Smooth muscle cell (in vitro differentiated cells): ENCODE measurements around the gene MME. TPM values are rescaled to one million over a fixed set of nuclear protein-coding genes. Genes with fewer than 3 reads are reported as not detected.
A peak's percentile ranks its signal among the peaks of the same experiment; 100 is the strongest.

Experiments
- DNase-seq: peaks from one replicate; lab custom pipeline; 2025; ENCODE audit not compliant: unreplicated experiment; lab: John Stamatoyannopoulos, UW
- H2AFZ ChIP-seq: fragments of 200-600 bp; sonication (generic); 2 replicates; pipeline ENCODE4 v1.6.0; 2016; ENCODE audit warnings: antibody characterized with exemption, low read depth, mild to moderate bottlenecking
- H3F3A ChIP-seq: fragments of 200-600 bp; sonication (generic); 2 replicates; pipeline ENCODE4 v1.6.0; 2017; ENCODE audit warnings: antibody characterized with exemption, low read depth
- H3K27ac ChIP-seq: fragments of 200-600 bp; sonication (generic); 2 replicates; pipeline ENCODE4 v1.5.1; 2016; ENCODE audit warnings: low read depth, mild to moderate bottlenecking
- H3K27me3 ChIP-seq: fragments of 200-600 bp; sonication (generic); 2 replicates; pipeline ENCODE4 v1.6.1; 2016; ENCODE audit warnings: low read depth, mild to moderate bottlenecking
- H3K36me3 ChIP-seq: fragments of 200-600 bp; sonication (generic); 2 replicates; pipeline ENCODE4 v1.5.1; 2016; ENCODE audit warnings: low read depth
- H3K4me1 ChIP-seq: fragments of 200-600 bp; sonication (generic); 2 replicates; pipeline ENCODE4 v1.5.1; 2016; ENCODE audit warnings: low read depth
- H3K4me2 ChIP-seq: fragments of 200-600 bp; sonication (generic); 2 replicates; pipeline ENCODE4 v1.6.0; 2016; ENCODE audit warnings: mild to moderate bottlenecking
- H3K4me3 ChIP-seq: fragments of 200-600 bp; sonication (generic); 2 replicates; pipeline ENCODE4 v1.5.1; 2016; ENCODE audit warnings: mild to moderate bottlenecking
- H3K79me2 ChIP-seq: fragments of 200-600 bp; sonication (generic); 2 replicates; pipeline ENCODE4 v1.6.0; 2016; ENCODE audit warnings: low read depth, mild to moderate bottlenecking
- H3K9ac ChIP-seq: fragments of 200-600 bp; sonication (generic); 2 replicates; pipeline ENCODE4 v1.6.0; 2016; ENCODE audit warnings: low read depth
- H3K9me3 ChIP-seq: fragments of 200-600 bp; sonication (generic); replicated peaks from 2 replicates; pipeline ENCODE4 v1.5.1; 2016; ENCODE audit warnings: low read depth
- H4K20me1 ChIP-seq: fragments of 200-600 bp; sonication (generic); 2 replicates; pipeline ENCODE4 v1.6.0; 2016; ENCODE audit warnings: low read depth
- CTCF ChIP-seq: fragments of 200-600 bp; sonication (generic); IDR thresholded peaks from 2 replicates; pipeline ENCODE4 v1.5.1; 2017; ENCODE audit warnings: borderline replicate concordance, mild to moderate bottlenecking, antibody characterized with exemption; ENCODE audit not compliant: insufficient read depth, poor library complexity, severe bottlenecking
- WGBS: methylation state at CpG from one replicate; pipeline ENCODE4 v1.1.7; 2016; ENCODE audit warnings: low lambda C conversion rate; 5-methylcytosine and 5-hydroxymethylcytosine counted together
- polyA plus RNA-seq: library from polyadenylated mRNA; unstranded; fragments of >200 nt; fragmentation: Nextera tagmentation; extraction: Ambion mirVana; gene quantifications from 2 replicates; pipeline ENCODE4 v1.2.1, GENCODE V29; 2016
- total RNA-seq: library from RNA; depleted of rRNA; stranded (reverse); fragments of >200 nt; gene quantifications from 2 replicates; pipeline ENCODE4 v1.2.3, GENCODE V29; 2014

Gene MME
- total and polyA plus RNA-seq, 2 experiments from 2014 or later = 79.2 to 136 TPM

DNA sequence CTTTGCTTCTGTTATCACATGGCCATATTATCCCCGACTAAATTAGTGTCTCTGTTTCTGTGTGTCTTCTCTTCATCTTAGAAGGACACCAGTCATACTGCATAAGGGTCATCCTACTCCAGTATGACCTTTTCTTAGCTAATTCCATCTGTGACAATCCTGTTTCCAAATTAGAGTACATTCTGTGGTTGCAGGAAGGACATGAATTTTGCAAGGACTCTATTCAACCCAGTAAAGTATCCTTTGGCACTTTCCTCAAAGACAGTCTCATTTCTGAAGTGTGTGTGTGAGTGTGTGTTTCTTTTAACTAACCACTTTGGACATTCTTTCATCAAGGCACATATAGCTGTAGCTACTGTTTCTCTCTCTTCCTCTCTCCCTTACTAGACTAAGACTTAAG lies 15.2 kb upstream of the MME start:
- DNase-seq = no peak
- Histone ChIP-seq H4K20me1 (no peaks in the 10 kb centered on the region), H3K4me1 (peaks cover 7% of the 10 kb centered on the region), H3K9ac (peak overlapping the region; percentile 22), H3K27me3 (no peaks in the 10 kb centered on the region), H3K27ac (peak overlapping the region; percentile 80), H3K9me3 (no peaks in the 10 kb centered on the region), H3K4me3 (no peak overlapping the region), H2AFZ (peak overlapping the region; percentile 23), H3K36me3 (no peaks in the 10 kb centered on the region), H3K4me2 (peak overlapping the region; percentile 30), H3K79me2 (no peaks in the 10 kb centered on the region), H3F3A (no peaks in the 10 kb centered on the region)
- TF ChIP-seq CTCF = no peak
- WGBS = 100% methylated on average over 1 of the region's 1 CpG

DNA sequence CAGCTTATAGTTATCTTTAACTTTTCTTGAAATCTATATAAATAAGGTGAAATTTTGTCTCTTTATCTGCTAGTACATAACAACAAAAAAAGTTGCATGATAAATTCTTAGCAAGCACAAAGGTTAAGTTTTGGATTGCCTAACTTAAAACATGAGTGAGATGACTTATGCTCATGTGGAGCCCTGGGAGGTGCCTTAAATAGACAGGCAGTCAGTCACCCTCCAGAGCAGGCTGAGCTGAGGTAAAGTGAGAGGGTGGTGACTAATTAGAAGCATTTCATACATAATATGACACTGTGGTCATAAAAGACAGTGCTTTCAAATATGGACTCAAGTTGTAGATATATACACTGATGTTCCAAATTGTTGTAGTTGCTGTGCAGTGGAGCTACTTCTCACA lies 14.6 kb upstream of the MME start:
- no peaks in the 10 kb centered on the region for H3K79me2 ChIP-seq
- peak overlapping the region; percentile 80 for H3K27ac ChIP-seq
- H3K4me3 ChIP-seq = no peak overlapping the region
- H3F3A ChIP-seq = no peaks in the 10 kb centered on the region
- peak overlapping the region; percentile 22 for H3K9ac ChIP-seq
- no peaks in the 10 kb centered on the region for H3K9me3 ChIP-seq
- H3K27me3 ChIP-seq = no peaks in the 10 kb centered on the region
- H3K36me3 ChIP-seq = no peaks in the 10 kb centered on the region
- no peak for DNase-seq
- H3K4me1 ChIP-seq = peaks cover 7% of the 10 kb centered on the region
- TF ChIP-seq CTCF = no peak
- H4K20me1 ChIP-seq = no peaks in the 10 kb centered on the region
- no peak overlapping the region for H2AFZ ChIP-seq
- peak overlapping the region; percentile 30 for H3K4me2 ChIP-seq

GRCh38 chr3:155069729-155070128 lies 10.4 kb upstream of the MME start:
- no peaks in the 10 kb centered on the region for H3K36me3 ChIP-seq
- DNase-seq = no peak
- TF ChIP-seq CTCF = no peak
- peaks cover 5% of the 10 kb centered on the region for H3F3A ChIP-seq
- H3K4me3 ChIP-seq = no peak overlapping the region
- peak overlapping the region; percentile 8 for H2AFZ ChIP-seq
- H3K9me3 ChIP-seq = no peaks in the 10 kb centered on the region
- no peaks in the 10 kb centered on the region for H4K20me1 ChIP-seq
- peak overlapping the region; percentile 97 for H3K27ac ChIP-seq
- 43% methylated on average over 3 of the region's 3 CpGs for WGBS
- peak overlapping the region; percentile 81 for H3K9ac ChIP-seq
- peaks cover 7% of the 10 kb centered on the region for H3K4me1 ChIP-seq
- no peaks in the 10 kb centered on the region for H3K79me2 ChIP-seq
- H3K4me2 ChIP-seq = peak overlapping the region; percentile 63
- H3K27me3 ChIP-seq = no peaks in the 10 kb centered on the region

- no peak for TF ChIP-seq CTCF
- no peak for DNase-seq
- Histone ChIP-seq H3K4me1 (peaks cover 1% of the 10 kb centered on the region), H3K36me3 (no peaks in the 10 kb centered on the region), H3F3A (peaks cover 5% of the 10 kb centered on the region), H4K20me1 (no peaks in the 10 kb centered on the region), H2AFZ (no peak overlapping the region), H3K4me2 (peak overlapping the region; percentile 63), H3K27me3 (no peaks in the 10 kb centered on the region), H3K9me3 (no peaks in the 10 kb centered on the region), H3K79me2 (no peaks in the 10 kb centered on the region), H3K4me3 (no peak overlapping the region), H3K9ac (peak overlapping the region; percentile 81), H3K27ac (peak overlapping the region; percentile 97)
- 21% methylated on average over 2 of the region's 2 CpGs for WGBS
Observed at GRCh38 chr3:155070316-155070715, 9.8 kb upstream of the MME start.
